Islet of Langerhans (tissue), 1 donor: ENCODE results near the gene SSTR4.

Experiments used
- FAIRE-seq: peaks from one replicate; lab custom pipeline; 2011; peaks lifted over from hg19 to GRCh38; lab: Jason Lieb, UNC

Gene SSTR4

DNA sequence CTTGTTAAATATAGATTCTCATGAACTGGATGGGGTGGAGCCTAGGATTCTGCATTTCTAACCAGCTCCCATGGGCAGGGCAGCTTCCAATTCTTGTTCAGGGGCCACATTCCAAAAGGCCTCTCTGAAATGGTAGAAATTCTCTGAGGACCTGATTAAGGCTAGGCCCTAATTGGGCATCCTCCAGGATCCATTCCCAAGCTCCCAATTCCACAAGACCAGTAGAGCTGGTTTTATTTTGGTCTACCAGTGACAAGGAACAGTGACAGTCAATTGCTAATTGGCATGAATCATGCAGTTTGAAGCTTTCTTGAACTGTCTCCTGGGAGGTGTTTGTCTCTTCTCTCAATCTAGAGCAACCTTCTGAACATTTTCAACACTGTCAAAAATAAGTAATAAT lies 11.3 kb downstream of the SSTR4 start:
- no peak for FAIRE-seq

DNA sequence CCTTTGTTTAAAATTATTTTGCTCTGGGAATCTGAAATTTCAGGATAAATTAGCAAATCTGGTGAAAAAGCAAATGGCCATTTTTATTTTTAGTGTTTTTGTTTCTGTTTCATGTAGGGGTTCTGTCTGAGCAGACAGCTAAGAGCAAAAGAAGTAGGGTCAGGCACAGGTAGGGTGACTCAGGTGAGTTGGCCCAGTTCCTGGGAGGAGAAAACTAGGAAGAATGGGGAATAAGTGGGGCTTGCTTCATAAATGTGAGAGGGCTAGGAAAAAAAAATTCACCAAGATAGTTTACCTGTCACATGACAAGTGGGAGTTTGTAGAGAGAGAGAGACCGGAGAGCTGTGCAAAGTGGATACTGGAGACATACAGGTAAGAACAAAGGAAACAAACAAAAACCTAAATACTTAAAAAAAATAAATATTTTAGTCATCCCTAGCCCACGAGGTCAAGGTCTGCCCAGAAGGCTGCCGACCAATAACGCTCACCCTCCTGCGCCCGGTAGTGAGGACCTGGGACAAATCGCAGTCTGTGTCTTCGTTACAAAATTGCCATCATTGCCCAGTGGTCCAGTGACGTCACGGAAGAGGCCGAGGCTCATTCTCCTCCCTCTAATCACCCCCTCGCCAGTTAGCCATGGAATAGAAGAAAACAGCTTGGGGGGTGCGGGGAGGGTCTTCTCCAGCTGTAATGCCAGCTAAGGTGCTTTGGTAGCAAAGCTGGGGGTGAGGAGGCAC lies 12.1 kb downstream of the SSTR4 start:
- FAIRE-seq: no peak

DNA sequence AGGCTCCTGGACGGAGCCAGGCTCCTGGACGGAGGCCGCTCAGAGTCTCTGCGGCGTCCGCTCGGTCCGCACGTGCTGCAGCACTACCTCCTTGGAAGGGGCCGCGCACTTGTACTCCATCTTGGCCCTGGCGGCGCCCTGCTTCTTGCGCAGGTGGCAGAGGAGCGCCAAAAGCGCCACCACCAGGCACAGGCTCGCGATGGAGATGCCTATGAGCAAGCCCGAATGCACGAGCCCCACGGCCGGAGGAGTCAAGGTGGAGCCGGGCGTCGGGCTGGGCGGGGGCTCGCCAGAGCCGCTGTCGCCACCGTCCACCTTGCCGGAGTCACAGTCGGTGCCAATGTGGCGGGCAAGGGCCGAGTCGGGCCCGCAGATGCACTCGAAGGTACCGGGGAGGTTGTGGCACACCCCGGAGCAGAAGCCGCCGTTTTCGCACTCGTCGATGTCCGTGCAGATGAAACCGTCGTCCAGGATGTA lies 12.7 kb downstream of the SSTR4 start:
- no peak for FAIRE-seq

DNA sequence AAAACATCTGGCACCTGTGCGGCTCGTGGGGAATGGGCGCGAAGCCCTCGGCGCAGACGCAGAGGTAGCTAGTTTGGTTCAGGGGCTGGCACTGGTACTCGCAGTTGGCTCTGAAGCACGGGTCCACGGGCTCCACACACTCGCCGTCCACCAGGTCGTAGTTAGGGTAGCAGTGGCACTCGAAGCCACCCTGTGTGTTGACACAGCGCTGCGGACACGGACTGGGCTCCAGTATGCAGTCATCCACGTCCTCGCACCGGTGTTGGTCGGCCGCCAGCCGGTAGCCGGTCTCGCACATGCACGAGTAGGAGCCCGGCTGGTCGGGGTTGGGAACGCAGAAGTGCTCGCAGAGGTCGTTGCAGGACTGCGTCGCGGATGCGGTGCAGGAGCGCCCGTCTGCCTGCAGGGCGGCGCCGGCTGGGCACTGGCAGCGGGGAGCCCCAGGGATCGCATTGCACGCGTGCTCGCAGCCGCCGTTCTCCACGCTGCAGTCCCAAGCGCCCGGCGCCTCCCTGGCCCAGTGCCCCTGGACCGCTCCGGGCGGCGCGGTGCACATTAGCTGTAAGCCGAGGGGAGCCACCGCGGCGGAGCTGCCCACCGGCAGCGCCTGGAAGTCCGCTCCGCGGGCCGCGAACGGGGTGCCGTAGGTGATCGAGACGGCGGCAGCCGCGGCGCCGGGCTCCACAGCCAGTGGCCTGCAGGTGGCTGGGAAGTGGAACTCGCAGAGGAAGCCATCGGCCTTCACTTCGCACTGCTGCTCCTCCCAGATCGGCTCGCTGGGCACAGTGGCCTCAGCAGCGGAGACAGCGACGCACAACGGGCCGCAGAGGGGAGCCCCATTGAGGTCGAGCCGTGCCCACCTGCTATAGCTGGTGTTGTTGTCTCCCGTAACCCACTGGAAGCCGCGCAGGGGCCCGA lies 13.4 kb downstream of the SSTR4 start:
- FAIRE-seq: no peak

DNA sequence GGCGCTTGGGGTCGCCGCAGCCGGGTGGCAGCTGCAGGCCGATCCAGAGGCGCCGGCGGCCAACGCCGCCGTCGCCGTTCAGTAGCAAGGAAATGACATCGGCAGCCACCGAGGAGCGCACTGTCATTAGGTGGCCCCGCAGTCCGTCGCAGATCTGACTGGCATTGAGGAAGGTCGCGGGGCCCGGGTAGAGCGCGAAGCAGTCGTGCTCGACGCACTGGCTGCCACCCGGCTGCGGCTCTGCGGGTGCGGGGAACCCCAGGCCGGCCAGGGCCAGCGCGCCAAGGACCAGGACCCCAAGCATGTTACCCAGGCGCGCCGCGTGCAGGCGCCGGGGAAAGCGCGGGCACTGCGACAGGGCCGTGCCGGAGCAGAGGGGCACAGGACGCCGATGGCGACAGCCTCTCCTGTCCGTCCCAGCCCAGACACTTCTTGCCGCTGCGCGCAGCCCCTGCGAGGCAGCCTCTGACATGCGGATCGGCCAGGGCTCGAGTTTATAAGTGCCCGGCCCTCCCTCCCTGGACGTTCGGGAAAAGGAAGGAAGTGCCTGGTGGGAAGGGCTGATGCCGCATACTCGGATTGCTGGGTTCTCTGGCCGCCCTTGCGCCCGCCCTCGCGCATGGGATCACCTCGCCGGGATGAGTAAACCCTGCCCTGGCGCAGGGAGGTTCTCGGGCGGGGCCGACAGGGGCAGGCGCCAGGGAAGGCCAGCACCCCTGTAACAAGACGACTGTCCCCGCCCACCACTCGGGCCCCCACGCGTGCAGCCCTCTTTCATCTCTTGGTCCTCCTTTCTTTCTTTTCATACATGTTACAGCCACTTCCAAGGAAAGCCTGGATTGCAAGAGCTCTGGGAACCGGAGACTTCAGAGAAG lies 14.3 kb downstream of the SSTR4 start, which contains the start of gene THBD:
THBD (minus strand) TSS at position 472 of the 875 bp plus-strand sequence; CDS start at position 304, 168 bp downstream.
- FAIRE-seq: no peak

DNA sequence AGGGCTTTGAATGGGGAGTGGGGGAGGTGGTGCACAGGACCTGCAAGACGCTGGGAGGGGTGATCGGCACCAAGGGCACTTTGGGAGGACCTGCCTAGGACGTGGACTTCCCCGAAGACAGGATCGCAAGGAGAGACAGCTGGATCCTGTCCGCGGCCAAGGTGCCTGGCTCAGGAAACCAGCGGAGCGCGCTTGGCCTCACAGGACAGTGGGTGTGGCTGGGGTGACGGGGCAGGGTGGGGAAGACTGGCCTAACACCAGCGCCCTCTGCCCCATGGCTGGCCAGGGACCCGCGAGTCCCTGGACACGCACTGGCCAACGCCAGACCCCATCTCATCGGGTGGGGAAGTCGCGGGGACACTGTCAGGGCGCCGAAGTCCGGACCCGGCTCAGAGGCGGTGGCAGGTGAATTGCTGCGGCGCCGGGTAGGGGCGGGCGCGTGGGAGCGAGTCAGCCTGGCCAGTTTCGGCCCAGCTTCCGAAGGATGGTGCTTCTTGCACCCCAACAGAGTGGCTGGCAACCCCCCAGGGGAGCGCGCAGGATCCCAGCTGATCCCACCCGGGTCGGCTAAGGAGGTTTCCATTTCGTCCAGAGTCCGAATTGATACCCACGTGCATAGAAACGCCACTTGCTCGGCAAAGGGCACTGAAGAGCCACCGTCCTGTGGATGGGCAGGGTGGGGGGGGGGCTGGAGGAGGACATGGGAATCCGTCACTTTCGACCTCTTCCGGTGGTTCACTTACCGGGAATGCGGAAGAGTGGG lies 15.1 kb downstream of the SSTR4 start:
- FAIRE-seq: no peak

DNA sequence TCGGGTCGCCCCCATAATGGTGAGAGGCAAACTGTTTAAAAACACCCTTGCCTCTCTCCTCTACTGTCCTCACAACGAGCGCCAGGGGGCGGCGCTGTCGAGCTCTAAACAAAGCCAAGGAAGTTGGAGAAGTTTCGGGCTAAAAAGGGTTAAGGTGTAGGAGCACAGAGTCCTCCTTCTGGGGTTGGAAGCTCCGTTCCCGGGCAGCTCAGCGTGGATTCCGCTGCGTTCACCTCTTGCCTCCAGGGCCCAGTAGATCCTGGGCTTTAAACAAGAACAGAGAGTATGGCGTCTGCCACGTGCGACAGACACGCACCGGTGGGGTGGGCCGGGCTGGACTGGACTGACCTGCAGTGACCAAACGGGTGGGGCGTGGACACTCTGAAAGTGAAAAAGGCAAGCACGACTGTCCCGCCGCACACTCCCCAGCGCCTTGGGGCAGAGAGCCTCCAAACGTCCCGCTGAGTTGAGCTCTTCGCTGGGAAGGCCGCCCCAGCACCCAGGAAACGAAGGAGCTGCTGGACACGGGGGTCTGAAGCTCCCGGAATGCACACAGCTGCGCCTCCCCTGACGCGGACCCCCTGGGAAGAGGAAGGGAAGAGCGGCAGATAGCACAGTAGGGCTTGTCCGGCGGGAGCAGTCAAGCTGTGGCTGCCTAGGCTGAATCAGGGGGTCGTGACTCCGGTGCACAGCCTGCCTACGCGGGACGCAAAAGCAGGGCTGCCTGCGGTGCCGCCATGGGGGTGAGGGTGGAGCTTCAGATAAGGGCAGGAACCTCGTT lies 15.9 kb downstream of the SSTR4 start:
- FAIRE-seq: no peak

DNA sequence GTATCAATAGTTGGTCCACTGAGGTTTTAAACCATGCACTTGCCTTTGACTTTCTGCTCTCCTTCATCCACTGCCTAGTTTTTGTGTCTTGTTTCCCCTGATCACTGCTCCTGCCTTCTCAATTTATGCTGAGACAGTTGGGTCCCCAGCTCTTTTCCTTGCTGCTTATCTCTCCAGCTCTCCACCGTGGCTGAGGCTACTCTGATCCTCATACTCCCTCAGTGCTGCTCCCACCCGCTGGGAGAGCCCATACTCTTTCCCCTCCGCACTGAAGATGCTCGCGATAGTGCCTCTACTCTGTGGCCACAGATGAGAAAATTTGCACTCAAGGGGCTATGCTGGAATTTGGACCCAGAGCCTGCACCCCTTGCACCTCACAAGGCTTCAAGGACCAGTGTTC lies 17.8 kb downstream of the SSTR4 start:
- FAIRE-seq: no peak

DNA sequence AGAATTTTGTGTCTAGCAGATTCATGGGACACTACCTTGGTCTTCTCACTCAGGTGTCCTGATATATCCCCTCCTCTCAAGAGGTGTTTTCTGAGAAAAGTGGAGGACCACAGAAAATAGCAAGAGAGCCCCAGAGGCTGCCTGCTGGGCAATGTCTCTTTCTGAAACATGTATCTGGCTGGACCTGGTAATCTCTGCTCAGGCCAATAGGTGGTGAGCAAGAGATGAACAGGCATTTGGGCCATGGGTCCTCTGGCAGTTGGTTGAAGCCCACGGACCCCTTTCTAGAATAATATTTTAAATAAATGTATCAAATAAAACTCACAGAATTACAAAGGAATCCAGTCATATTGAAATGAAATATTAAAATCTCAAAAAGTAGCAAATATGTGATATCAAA lies 23.1 kb downstream of the SSTR4 start:
- no peak for FAIRE-seq

DNA sequence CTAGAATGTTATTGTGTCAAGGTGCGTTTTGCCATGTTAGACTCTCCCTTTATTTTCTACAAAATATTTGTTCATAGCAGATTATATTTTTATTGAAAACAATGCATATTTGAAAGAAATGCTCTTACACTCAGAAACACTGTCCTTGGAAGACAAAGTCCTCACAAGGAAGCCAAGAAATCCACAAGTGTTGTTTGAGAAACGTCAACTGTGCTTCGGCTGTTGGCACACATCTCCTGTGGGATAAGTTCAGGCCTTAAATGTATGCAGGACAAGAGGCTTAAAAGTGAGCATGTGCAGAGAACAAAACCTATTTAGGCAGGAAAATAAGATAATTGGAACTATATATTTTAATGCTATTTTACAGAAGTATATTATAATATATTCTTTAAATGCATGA lies 23.9 kb downstream of the SSTR4 start:
- FAIRE-seq: no peak

DNA sequence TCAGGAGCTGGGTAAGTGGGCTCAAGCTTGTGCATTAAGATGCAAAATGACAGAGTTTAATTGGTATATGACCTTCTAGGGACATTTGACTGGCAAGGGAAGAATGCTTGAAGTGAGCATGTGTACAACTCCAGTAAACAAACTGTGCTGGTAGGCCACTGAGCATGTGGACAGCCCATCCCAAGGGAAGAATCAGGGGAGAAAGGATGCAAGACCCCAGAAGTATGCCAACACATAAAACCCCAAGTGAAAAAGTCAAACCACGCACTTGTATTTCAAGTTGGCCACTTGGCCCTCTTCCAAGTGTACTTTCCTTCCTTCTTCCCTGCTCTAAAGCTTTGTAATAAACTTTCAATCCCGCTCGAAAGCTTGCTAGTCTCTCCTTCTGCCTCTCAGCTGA lies 24.7 kb downstream of the SSTR4 start:
- no peak for FAIRE-seq

DNA sequence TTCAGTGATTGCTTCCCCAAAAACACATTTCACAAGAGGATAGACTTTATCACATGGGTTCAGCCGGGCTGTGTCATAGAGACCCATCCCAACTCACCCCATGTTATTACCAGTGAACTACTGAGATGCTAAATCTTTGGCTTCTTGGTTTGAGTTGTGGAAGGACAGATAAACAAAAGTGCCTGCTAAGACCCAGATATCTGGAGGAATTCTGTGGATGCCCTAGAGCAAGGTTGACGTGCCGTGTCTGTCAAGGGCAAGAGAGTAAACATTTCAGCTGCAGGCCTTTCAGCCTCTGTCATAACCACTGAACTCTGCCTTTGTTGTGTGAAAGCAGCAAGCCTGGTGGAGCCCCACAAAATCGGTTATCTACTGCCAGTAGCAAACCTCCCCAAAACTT lies 25.5 kb downstream of the SSTR4 start:
- no peak for FAIRE-seq

DNA sequence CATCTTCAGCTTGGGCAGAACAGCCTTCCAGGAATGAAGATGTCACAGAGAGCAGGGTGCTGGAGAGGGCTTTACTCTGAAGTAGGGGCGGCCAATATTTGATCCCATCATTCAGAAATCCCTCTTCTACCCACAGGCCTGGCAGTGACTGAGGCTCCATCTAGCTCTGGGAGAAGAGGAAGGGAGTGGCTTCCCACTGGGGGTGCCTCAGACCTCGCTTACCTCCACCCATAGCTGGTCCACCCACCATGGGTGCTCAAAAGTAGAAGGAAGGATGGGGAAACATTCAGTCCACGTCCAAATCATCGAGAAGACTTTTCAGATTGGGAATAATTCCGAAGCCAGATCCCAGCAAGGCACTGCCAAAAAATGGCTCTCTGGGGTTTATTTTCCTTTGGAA lies 26.1 kb downstream of the SSTR4 start:
- no peak for FAIRE-seq

DNA sequence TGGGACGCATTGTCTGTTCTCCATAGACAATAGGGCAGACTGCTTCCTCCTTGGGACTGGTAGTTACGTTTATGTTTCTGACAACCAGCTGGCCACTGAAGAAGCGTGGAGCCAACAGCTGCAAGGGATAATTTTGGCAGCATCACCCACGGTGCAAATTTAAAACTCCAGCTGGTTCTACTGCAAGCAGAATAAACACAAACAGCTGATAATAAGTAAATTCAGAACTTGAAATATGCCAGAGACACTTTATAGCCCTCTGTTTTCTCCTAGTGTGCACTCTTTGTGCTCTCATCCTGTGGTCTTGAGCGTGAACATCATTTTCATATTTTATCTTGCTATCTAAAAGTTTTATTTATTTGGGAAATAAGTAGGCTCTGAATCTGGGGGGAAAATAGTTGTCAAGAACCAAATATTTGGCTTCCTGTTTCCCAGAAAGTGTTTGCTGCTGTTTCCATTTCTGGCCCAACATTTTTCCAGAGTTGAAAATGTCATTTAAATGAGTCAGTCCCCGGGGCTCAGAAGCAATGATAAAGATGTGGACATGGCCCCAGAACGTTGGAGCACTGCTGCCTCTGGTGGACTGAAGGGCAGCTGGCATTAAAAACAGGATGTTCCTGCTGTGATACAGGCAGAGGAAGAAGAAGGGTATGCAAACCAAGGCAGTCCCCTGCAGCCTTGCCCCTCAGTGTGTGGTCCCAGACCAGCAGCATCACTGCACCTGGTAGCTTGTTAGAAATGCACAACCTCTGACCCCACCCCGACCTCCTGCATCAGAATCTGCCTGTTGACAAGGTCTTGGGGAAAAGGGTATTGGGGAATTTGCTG lies 26.8 kb downstream of the SSTR4 start:
- no peak for FAIRE-seq

DNA sequence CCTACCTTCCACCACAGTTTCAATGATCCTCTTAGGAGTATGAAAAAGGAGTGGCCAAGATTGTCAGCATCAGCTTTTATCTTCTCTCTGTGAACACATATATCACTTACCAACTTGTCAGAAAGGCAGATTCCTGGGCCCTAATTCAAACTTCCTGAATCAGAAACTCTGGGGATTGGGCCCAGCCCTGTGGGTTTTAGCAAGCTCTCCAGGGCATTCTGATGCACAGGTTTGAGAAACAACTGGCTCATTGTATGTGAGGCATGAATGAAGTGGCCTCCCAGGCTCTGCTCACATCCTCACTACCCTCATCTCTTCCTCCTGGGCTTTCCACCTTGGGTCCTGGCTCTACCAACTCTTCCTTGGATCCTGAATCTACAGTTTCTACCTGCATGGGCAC lies 27.5 kb downstream of the SSTR4 start:
- no peak for FAIRE-seq

DNA sequence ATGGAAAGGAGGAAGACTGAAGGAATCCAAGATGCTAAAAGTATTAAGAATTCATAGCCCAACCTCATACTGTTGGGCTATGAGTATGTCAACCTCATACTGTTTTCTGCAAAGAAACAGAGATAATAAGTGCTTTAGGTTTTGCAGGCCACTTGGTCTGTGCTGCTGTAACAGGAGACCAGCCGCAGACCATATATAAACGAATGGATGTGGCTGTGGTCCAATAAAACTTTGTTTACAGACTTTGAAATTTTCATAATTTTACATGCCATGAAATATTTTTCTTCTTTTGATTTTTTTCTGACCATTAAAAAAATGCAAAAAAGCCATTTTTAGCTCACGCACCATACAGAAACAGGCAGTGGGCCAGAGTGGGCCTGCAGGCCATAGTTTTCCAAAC lies 28.1 kb downstream of the SSTR4 start:
- FAIRE-seq: no peak

DNA sequence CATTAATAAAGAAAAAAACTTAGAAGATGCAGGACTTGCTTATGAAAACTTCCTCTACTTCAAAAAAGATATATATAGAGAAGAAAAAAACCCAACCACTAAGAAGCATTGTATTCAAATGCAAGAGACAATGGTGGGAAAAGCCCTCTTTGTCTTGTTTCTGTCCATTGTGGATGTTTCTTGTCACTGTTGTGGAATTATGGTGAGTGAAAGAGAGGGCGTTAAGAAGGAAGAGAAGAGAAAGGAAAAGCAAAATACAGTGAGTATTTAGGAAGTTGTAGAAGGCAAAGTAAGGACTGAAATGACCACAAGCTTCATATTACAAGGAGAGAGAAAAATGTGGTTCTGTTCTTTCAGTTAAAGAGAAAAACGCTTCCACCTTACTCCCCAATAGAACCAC lies 28.5 kb downstream of the SSTR4 start:
- no peak for FAIRE-seq

DNA sequence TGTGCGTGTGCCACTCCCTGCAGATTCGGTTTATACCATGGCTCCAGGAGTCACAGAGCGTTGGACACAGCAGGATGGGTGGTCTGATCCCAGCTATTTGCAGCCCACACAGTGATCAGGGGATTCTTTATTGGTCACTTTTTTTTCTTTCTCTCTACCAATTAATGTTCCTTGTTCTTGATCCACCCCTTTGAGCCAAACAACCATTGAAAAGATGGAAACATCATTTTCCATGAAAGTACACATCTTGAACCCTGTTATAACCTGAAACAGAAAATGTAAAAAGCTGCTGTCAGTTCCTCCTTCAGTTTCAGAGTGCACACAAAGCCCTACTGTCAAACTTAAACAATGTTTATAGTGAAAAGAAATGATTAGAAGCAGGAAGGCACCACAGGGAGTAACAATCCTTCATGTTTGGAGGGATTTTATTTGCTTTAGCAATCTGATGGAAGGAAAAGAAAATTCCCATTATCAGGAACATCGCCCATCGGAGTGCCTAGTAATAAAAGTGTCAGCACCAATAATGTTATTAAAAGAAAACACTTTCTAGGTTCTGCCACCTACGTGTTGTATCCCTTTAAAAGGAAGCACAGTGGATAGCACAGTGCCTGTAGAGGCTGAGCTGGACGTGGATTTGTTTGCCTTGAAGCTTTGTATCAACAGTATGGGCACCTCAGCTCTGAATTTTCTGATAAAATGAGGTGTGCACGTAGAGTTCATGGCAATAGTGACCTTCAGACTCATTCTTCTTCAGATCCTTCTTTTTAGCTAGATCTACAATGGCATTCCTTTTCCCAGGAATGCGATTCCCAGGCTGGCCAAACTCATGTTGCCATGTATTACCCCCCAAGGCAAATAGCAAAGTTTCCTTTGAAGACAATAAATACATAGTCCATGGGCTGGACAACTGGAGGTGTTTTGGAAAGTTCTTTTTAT lies 30.4 kb downstream of the SSTR4 start:
- FAIRE-seq: no peak

DNA sequence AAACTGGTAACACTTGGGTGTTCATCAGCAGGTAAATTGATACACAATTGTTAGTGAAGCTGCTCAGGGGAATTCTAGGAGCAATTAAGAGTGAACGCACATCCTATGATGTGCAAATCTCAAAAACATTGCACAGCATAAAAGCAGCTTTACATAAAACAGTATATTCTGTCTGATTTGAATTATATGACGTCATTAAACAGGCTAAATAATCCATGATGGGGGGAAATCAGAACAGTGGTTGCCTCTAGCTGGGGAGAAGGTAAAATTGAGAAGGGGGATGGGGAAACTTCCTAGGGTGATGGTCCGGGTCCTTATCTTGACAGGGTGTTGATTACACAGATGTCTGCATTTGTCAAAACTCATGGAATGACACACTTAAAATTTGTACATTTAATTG lies 31.7 kb downstream of the SSTR4 start:
- no peak for FAIRE-seq
